HEK293 (cell line): Measurements from ENCODE around the gene EPHA2.

Experiments
- CTCF ChIA-PET: fragments of 350-600 bp; formaldehyde crosslinking; extraction: SDS; loops from one replicate; lab custom pipeline; 2021; ENCODE audit warnings: antibody characterized with exemption; lab: Yijun Ruan, JAX
- POLR2A ChIA-PET: fragments of 300-600 bp; formaldehyde crosslinking; extraction: SDS; loops from one replicate; lab custom pipeline; 2020; ENCODE audit warnings: antibody characterized with exemption, inconsistent platforms; lab: Yijun Ruan, JAX
- H3K27ac ChIP-seq: fragments of 200-500 bp; sonication (Bioruptor generic); 2 replicates; pipeline ENCODE4 v1.5.1; 2014; ENCODE audit warnings: low read depth, low read length, control low read depth, inconsistent platforms; ENCODE audit errors: extremely low read depth
- H3K36me3 ChIP-seq, 2 experiments: fragments of 200-500 bp in 1 of 2; sonication (Bioruptor generic) in 1 of 2; 1 replicate in 1 of 2; 2 replicates in 1 of 2; pipeline ENCODE4 v1.5.1; 2014 to 2017; ENCODE audit warnings: inconsistent platforms in 2 of 2, low read length in 2 of 2; ENCODE audit not compliant: control insufficient read depth in 2 of 2, insufficient read depth in 1 of 2
- H3K4me1 ChIP-seq: fragments of 200-500 bp; sonication (Bioruptor generic); 2 replicates; pipeline ENCODE4 v1.5.1; 2014; ENCODE audit warnings: mild to moderate bottlenecking, low read length, inconsistent platforms; ENCODE audit not compliant: control insufficient read depth, insufficient read depth
- H3K4me3 ChIP-seq: 2 replicates; pipeline ENCODE4 v1.5.1; 2011; ENCODE audit warnings: low read depth, mild to moderate bottlenecking, control low read depth, low read length, moderate library complexity
- H3K9me3 ChIP-seq: fragments of 200-500 bp; sonication (Bioruptor generic); 2 replicates; pipeline ENCODE4 v1.5.1; 2014; ENCODE audit warnings: low read depth, low read length, inconsistent platforms; ENCODE audit not compliant: control insufficient read depth, insufficient read depth
- GLIS1 ChIP-seq: fragments of 450-650 bp; formaldehyde crosslinking; IDR thresholded peaks from 2 replicates; pipeline ENCODE4 v1.5.1; 2016; ENCODE audit warnings: missing biosample characterization, missing genetic modification characterization
- GLIS2 ChIP-seq: fragments of 450-650 bp; formaldehyde crosslinking; IDR thresholded peaks from 2 replicates; pipeline ENCODE4 v1.5.1; 2016; ENCODE audit warnings: missing biosample characterization, missing genetic modification characterization
- MYNN ChIP-seq: fragments of 450-650 bp; formaldehyde crosslinking; IDR thresholded peaks from 2 replicates; pipeline ENCODE4 v1.5.1; 2016; ENCODE audit warnings: missing biosample characterization, missing genetic modification characterization, borderline replicate concordance
- OVOL3 ChIP-seq: fragments of 450-650 bp; formaldehyde crosslinking; IDR thresholded peaks from 2 replicates; pipeline ENCODE4 v1.5.1; 2016; ENCODE audit warnings: missing biosample characterization, missing genetic modification characterization
- RBAK ChIP-seq: fragments of 450-650 bp; formaldehyde crosslinking; IDR thresholded peaks from 2 replicates; pipeline ENCODE4 v1.5.1; 2016; ENCODE audit warnings: missing biosample characterization, missing genetic modification characterization
- ZIC2 ChIP-seq: fragments of 450-650 bp; formaldehyde crosslinking; IDR thresholded peaks from 2 replicates; pipeline ENCODE4 v1.5.1; 2016; ENCODE audit warnings: missing biosample characterization, missing genetic modification characterization
- ZNF37A ChIP-seq: fragments of 450-650 bp; IDR thresholded peaks from 2 replicates; pipeline ENCODE4 v1.5.1; 2018; ENCODE audit warnings: missing biosample characterization, missing genetic modification characterization
- ZNF48 ChIP-seq: fragments of 450-650 bp; formaldehyde crosslinking; IDR thresholded peaks from 2 replicates; pipeline ENCODE4 v1.5.1; 2016; ENCODE audit warnings: missing biosample characterization, missing genetic modification characterization
- ZNF529 ChIP-seq: fragments of 450-650 bp; formaldehyde crosslinking; IDR thresholded peaks from 2 replicates; pipeline ENCODE4 v1.5.1; 2017; ENCODE audit warnings: missing genetic modification characterization, missing biosample characterization; ENCODE audit not compliant: insufficient replicate concordance
- TF ChIP-seq, protein P1 (sequence below): fragments of 450-650 bp; formaldehyde crosslinking; IDR thresholded peaks from 2 replicates; pipeline ENCODE4 v1.5.1; 2016; ENCODE audit warnings: missing biosample characterization, missing genetic modification characterization
- TF ChIP-seq, protein P2 (sequence below): fragments of 450-650 bp; formaldehyde crosslinking; IDR thresholded peaks from 2 replicates; pipeline ENCODE4 v1.5.1; 2016; ENCODE audit warnings: missing biosample characterization, missing genetic modification characterization
- TF ChIP-seq, protein P3 (sequence below): fragments of 450-650 bp; formaldehyde crosslinking; IDR thresholded peaks from 2 replicates; pipeline ENCODE4 v1.5.1; 2016; ENCODE audit warnings: missing biosample characterization, missing genetic modification characterization
- TF ChIP-seq, protein P4 (sequence below): fragments of 450-650 bp; formaldehyde crosslinking; IDR thresholded peaks from 2 replicates; pipeline ENCODE4; 2016; ENCODE audit warnings: missing biosample characterization, missing genetic modification characterization

EPHA2 gene

DNA sequence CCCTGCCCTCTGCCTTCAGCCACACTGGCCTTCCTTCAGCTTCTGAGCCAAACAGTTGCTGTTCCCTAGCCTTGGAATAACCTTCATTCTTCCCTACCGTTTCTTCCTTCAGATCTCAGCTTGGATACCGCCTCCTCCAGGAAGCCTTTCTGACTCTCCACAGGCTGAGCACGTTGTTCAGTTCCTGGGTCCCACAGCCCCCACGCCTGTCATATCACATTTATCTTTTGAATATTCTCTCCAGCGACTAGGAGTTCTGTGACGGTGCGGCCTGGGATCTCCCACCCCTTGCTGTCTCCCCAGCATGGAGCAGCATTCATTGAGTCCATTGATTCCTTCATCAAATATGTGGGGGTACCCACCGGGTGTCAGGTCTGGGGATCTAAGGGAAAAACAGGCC is 39.2 kb downstream of the EPHA2 start (continued):
- TF ChIP-seq, protein P1, sequence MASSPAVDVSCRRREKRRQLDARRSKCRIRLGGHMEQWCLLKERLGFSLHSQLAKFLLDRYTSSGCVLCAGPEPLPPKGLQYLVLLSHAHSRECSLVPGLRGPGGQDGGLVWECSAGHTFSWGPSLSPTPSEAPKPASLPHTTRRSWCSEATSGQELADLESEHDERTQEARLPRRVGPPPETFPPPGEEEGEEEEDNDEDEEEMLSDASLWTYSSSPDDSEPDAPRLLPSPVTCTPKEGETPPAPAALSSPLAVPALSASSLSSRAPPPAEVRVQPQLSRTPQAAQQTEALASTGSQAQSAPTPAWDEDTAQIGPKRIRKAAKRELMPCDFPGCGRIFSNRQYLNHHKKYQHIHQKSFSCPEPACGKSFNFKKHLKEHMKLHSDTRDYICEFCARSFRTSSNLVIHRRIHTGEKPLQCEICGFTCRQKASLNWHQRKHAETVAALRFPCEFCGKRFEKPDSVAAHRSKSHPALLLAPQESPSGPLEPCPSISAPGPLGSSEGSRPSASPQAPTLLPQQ (tag by site-specific recombination): no peak
- TF ChIP-seq ZNF37A (tag by site-specific recombination) (no peak), RBAK (tag by site-specific recombination) (no peak), OVOL3 (tag by site-specific recombination) (no peak)
- TF ChIP-seq, protein P2, sequence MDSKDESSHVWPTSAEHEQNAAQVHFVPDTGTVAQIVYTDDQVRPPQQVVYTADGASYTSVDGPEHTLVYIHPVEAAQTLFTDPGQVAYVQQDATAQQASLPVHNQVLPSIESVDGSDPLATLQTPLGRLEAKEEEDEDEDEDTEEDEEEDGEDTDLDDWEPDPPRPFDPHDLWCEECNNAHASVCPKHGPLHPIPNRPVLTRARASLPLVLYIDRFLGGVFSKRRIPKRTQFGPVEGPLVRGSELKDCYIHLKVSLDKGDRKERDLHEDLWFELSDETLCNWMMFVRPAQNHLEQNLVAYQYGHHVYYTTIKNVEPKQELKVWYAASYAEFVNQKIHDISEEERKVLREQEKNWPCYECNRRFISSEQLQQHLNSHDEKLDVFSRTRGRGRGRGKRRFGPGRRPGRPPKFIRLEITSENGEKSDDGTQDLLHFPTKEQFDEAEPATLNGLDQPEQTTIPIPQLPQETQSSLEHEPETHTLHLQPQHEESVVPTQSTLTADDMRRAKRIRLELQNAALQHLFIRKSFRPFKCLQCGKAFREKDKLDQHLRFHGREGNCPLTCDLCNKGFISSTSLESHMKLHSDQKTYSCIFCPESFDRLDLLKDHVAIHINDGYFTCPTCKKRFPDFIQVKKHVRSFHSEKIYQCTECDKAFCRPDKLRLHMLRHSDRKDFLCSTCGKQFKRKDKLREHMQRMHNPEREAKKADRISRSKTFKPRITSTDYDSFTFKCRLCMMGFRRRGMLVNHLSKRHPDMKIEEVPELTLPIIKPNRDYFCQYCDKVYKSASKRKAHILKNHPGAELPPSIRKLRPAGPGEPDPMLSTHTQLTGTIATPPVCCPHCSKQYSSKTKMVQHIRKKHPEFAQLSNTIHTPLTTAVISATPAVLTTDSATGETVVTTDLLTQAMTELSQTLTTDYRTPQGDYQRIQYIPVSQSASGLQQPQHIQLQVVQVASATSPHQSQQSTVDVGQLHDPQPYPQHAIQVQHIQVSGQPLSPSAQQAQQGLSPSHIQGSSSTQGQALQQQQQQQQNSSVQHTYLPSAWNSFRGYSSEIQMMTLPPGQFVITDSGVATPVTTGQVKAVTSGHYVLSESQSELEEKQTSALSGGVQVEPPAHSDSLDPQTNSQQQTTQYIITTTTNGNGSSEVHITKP (tag by site-specific recombination): no peak

DNA sequence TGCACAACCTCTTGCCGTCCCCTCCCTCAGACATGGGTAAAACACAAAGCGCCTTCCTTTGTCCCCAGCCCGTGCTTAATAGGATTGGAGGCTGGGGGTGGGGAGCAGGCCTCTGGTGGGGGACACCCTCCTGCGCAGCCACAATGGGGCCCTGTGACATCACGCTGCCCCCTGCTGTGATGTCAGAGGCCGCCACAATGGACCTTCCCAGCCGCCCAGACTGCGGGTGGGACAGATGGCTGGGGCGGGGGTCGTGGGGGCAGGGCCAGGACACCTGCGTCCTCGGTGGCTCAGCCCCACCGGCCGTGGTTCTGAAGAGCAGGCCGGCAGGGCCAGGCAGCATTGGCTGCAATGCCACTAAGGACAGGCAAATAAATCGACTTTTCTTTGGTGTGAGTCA is 39.9 kb downstream of the EPHA2 start:
- TF ChIP-seq GLIS2 (tag by site-specific recombination): 0 out of 2 replicates have a peak, but pooled peaks have one; percentile 1
- no peak for TF ChIP-seq ZNF48

DNA sequence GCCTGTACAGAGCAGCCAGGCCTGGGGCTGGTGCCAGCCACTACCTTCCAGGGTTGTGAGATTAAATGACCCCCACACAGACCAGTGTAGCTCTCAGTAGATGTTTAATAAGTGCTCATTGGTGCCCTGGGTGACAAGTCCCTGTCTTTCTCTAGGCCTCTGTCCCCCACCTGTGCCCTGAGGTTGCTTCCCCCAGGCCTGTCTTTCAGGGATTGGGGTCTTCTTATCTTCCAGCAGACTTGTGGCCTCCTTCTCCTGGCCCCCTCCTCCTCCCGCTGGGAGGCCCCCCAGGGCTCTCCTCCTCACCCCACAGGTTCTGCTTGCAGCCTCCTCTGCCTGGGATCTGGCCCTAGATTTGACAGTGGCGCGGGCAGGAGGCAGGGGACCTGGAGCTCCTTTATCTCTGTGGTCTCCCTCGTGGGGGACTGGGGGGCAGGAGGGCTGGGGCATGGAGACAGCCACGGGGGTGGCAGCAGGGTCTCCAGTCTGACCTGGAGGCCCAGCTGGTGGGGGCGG is 40.3 kb downstream of the EPHA2 start:
- ChIA-PET POLR2A (no interaction called here), CTCF (interaction anchor here (0.7 kb wide), 1 partner anchor 99 kb away, joined by 3 read pairs; no protein-coding TSS in a partner anchor)
- no peak overlapping the region for H3K27ac ChIP-seq
- H3K9me3 ChIP-seq: no peaks in the 10 kb centered on the region
- H3K4me1 ChIP-seq: no peaks in the 10 kb centered on the region
- H3K36me3 ChIP-seq: no peaks in the 10 kb centered on the region
- 0 out of 2 replicates have a peak, but pooled peaks have one; percentile 26 for TF ChIP-seq ZIC2 (tag by site-specific recombination)
- TF ChIP-seq, protein P3, sequence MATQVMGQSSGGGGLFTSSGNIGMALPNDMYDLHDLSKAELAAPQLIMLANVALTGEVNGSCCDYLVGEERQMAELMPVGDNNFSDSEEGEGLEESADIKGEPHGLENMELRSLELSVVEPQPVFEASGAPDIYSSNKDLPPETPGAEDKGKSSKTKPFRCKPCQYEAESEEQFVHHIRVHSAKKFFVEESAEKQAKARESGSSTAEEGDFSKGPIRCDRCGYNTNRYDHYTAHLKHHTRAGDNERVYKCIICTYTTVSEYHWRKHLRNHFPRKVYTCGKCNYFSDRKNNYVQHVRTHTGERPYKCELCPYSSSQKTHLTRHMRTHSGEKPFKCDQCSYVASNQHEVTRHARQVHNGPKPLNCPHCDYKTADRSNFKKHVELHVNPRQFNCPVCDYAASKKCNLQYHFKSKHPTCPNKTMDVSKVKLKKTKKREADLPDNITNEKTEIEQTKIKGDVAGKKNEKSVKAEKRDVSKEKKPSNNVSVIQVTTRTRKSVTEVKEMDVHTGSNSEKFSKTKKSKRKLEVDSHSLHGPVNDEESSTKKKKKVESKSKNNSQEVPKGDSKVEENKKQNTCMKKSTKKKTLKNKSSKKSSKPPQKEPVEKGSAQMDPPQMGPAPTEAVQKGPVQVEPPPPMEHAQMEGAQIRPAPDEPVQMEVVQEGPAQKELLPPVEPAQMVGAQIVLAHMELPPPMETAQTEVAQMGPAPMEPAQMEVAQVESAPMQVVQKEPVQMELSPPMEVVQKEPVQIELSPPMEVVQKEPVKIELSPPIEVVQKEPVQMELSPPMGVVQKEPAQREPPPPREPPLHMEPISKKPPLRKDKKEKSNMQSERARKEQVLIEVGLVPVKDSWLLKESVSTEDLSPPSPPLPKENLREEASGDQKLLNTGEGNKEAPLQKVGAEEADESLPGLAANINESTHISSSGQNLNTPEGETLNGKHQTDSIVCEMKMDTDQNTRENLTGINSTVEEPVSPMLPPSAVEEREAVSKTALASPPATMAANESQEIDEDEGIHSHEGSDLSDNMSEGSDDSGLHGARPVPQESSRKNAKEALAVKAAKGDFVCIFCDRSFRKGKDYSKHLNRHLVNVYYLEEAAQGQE: no peak
- no peak for TF ChIP-seq MYNN (tag by site-specific recombination)
- TF ChIP-seq, protein P4, sequence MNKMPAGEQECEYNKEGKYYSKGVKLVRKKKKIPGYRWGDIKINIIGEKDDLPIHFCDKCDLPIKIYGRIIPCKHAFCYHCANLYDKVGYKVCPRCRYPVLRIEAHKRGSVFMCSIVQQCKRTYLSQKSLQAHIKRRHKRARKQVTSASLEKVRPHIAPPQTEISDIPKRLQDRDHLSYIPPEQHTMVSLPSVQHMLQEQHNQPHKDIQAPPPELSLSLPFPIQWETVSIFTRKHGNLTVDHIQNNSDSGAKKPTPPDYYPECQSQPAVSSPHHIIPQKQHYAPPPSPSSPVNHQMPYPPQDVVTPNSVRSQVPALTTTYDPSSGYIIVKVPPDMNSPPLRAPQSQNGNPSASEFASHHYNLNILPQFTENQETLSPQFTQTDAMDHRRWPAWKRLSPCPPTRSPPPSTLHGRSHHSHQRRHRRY: no peak
- TF ChIP-seq ZNF529: no peak
- TF ChIP-seq GLIS2 (tag by site-specific recombination): peak; percentile 28; the same call in 1 of the 2 replicates
- TF ChIP-seq GLIS1: peak; percentile 98
- no peak overlapping the region for H3K4me3 ChIP-seq

More for the DNA sequence above, 39.9 kb downstream of the EPHA2 start:
- CTCF ChIA-PET: interaction anchor here (0.7 kb wide), 1 partner anchor 99 kb away, joined by 3 read pairs; no protein-coding TSS in a partner anchor
- POLR2A ChIA-PET: no interaction called here
- H3K4me1 ChIP-seq: no peaks in the 10 kb centered on the region; the same call in 1 of the 2 replicates
- H3K9me3 ChIP-seq: no peaks in the 10 kb centered on the region
- no peak overlapping the region for H3K27ac ChIP-seq
- H3K36me3 ChIP-seq: no peaks in the 10 kb centered on the region
- no peak overlapping the region for H3K4me3 ChIP-seq
